Panc1 (cell line): ENCODE measurements around the gene KRT35. TPM values are rescaled to one million over a fixed set of nuclear protein-coding genes. Genes with fewer than 3 reads are reported as not detected.

Source experiments
- ATAC-seq: fragments of 200-7000 bp; cut with Tn5 transposase; 2 replicates; pipeline ENCODE4 v1.9.1; 2020; ENCODE audit warnings: mild to moderate bottlenecking, moderate library complexity
- BruUV-seq: library from RNA; stranded (reverse); fragments of 400-500 nt; replicated peaks from 2 replicates; lab custom pipeline; 2021; lab: Mats Ljungman, UMichigan
- CTCF ChIA-PET: fragments of 300-600 bp; sonication (Branson Sonifier 250); formaldehyde crosslinking; loops from one replicate; lab custom pipeline; 2022; ENCODE audit warnings: antibody characterized with exemption; lab: Charles Lee
- POLR2A ChIA-PET: fragments of 300-600 bp; sonication (Branson Sonifier 250); formaldehyde crosslinking; loops from one replicate; lab custom pipeline; 2022; ENCODE audit warnings: antibody characterized with exemption; lab: Charles Lee
- DNase-seq: peaks from one replicate; pipeline ENCODE4 v3.0.0-alpha.2; 2010; ENCODE audit warnings: low read depth, low spot score
- H3K27ac ChIP-seq: 2 replicates; pipeline ENCODE4 v1.5.1; 2011; ENCODE audit warnings: mild to moderate bottlenecking, low read length, inconsistent platforms
- H3K27me3 ChIP-seq: fragments of 200-500 bp; sonication (Bioruptor generic); 2 replicates; pipeline ENCODE4 v1.6.0; 2014; ENCODE audit warnings: low read length, inconsistent platforms; ENCODE audit not compliant: control insufficient read depth, insufficient read depth
- H3K36me3 ChIP-seq: fragments of 200-500 bp; sonication (Bioruptor generic); 2 replicates; pipeline ENCODE4 v1.5.1; 2014; ENCODE audit warnings: inconsistent platforms, mild to moderate bottlenecking, low read length, moderate library complexity; ENCODE audit not compliant: control insufficient read depth, insufficient read depth
- H3K4me1 ChIP-seq: 2 replicates; pipeline ENCODE4 v1.5.1; 2011; ENCODE audit warnings: inconsistent platforms, mild to moderate bottlenecking, low read length, moderate library complexity; ENCODE audit not compliant: control insufficient read depth, insufficient read depth
- H3K4me3 ChIP-seq, 2 experiments: 2 replicates each; pipeline ENCODE4 v1.5.1; 2011 to 2012; ENCODE audit warnings: low read depth in 2 of 2, low read length in 2 of 2, mild to moderate bottlenecking in 2 of 2, inconsistent platforms in 1 of 2, moderate library complexity in 1 of 2
- H3K9me3 ChIP-seq: fragments of 200-500 bp; sonication (Bioruptor generic); 2 replicates; pipeline ENCODE4 v1.5.1; 2014; ENCODE audit warnings: low read depth, mild to moderate bottlenecking, inconsistent platforms, low read length, moderate library complexity; ENCODE audit not compliant: control insufficient read depth, insufficient read depth
- CTCF ChIP-seq: fragments of 450-650 bp; IDR thresholded peaks from 2 replicates; pipeline ENCODE4 v1.5.1; 2017; ENCODE audit warnings: mild to moderate bottlenecking
- POLR2AphosphoS5 ChIP-seq: IDR thresholded peaks from 2 replicates; pipeline ENCODE4 v1.6.1; 2012; ENCODE audit warnings: mild to moderate bottlenecking, low read depth, low read length, moderate library complexity
- REST ChIP-seq, 2 experiments: IDR thresholded peaks; 2 replicates each; pipeline ENCODE4 v1.6.1; 2011 to 2012; ENCODE audit warnings: low read depth in 2 of 2, control low read depth in 1 of 2, low read length in 1 of 2, mild to moderate bottlenecking in 1 of 2, moderate library complexity in 1 of 2; ENCODE audit not compliant: insufficient read depth in 1 of 2
- SIN3A ChIP-seq: IDR thresholded peaks from 2 replicates; pipeline ENCODE4 v1.6.1; 2012; ENCODE audit warnings: low read depth, mild to moderate bottlenecking, low read length, moderate library complexity, borderline replicate concordance; ENCODE audit not compliant: insufficient read depth
- TCF7L2 ChIP-seq: IDR thresholded peaks from 2 replicates; pipeline ENCODE4 v1.6.1; 2011; ENCODE audit warnings: mild to moderate bottlenecking, low read depth, low read length, inconsistent platforms
- in situ Hi-C: cut with HindIII; loops from 2 replicates; pipeline ENCODE4 v1.10.0; 2016; ENCODE audit warnings: low sequenced_read_pairs, low pct_unique_long_range_greater_than_20kb
- intact Hi-C: fragments of 100-400 bp; cut with micrococcal nuclease; formaldehyde crosslinking; loops from one replicate; pipeline ENCODE4 v1.10.0; 2022; ENCODE audit not compliant: unreplicated experiment
- total RNA-seq: library from RNA; stranded (reverse); gene quantifications from one replicate; pipeline ENCODE4 v1.2.1, GENCODE V29; 2021; ENCODE audit not compliant: unreplicated experiment

Gene KRT35
- total RNA-seq, 1 experiment from 2014 or later: not detected

- intact Hi-C loops: no loop called here
- in situ Hi-C loops: no loop called here
- Histone ChIP-seq H3K36me3 (no peaks in the 10 kb centered on the region), H3K27me3 (no peaks in the 10 kb centered on the region), H3K27ac (peak overlapping the region; percentile 85), H3K4me1 (peaks cover 17% of the 10 kb centered on the region), H3K9me3 (peaks cover 8% of the 10 kb centered on the region; the same call in 1 of the 2 replicates), H3K4me3 (no peak overlapping the region)
- ChIA-PET POLR2A (interaction anchor here (0.7 kb wide), 1 partner anchor 10 kb away, joined by 3 read pairs; no protein-coding TSS in a partner anchor), CTCF (no interaction called here)
- peak in 1 of 2 experiments; percentile 53; a peak in 1 of 4 replicates for TF ChIP-seq REST (IDR thresholded peaks at IDR 0.05; ENCODE audit: insufficient read depth in 1 of 2, low read depth in 2 of 2, low read length in 1 of 2)
- no peak for TF ChIP-seq POLR2AphosphoS5
- BruUV-seq: no TSS peak
- ATAC-seq: no peak
- DNase-seq: no peak
These were observed 16.8 kb downstream of the KRT35 start for GRCh38 chr17:41464173-41464572.

GRCh38 chr17:41463746-41464145 lies 17.2 kb downstream of the KRT35 start:
- no peak for DNase-seq
- no peak overlapping the region for H3K4me3 ChIP-seq
- ChIA-PET CTCF (no interaction called here), POLR2A (interaction anchor here (0.7 kb wide), 1 partner anchor 10 kb away, joined by 3 read pairs; no protein-coding TSS in a partner anchor)
- H3K36me3 ChIP-seq: no peaks in the 10 kb centered on the region
- intact Hi-C loops (no loop called here), in situ Hi-C loops (no loop called here)
- TF ChIP-seq CTCF (no peak), POLR2AphosphoS5 (no peak), TCF7L2 (no peak), REST (IDR thresholded peaks at IDR 0.05; ENCODE audit: insufficient read depth in 1 of 2, low read depth in 2 of 2, low read length in 1 of 2) (no peak), SIN3A (no peak)
- ATAC-seq: no peak
- peaks cover 17% of the 10 kb centered on the region for H3K4me1 ChIP-seq
- H3K9me3 ChIP-seq: peaks cover 5% of the 10 kb centered on the region; the same call in 1 of the 2 replicates
- no peaks in the 10 kb centered on the region for H3K27me3 ChIP-seq
- no TSS peak for BruUV-seq
- peak overlapping the region; percentile 85 for H3K27ac ChIP-seq
